Measurements from ENCODE around the gene BATF2. TPM values are rescaled to one million over a fixed set of nuclear protein-coding genes. Genes with fewer than 3 reads are reported as not detected.

BATF2 gene
- total and polyA plus RNA-seq, 4 donors: 0.51 to 3.2 (median 1.4) TPM

DNA sequence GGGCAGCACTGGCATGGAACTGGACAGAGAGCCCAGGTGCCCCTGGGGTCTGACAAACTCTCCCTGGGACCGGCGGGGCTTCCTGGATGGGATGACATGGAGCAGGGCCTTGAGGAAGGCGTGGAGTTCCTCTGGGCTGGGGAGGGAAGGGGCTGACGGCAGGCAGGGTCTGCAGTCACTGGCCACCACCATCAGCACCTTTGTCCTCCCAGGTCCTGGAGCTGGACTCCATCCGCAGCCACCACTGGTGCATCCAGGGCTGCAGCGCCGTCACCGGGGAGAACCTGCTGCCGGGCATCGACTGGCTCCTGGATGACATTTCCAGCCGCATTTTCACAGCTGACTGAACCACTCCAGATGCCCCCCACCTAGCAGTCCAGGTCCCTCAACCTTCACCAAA is 24.7 kb upstream of the BATF2 start:
- H3K27me3 ChIP-seq (ENCODE audit: control insufficient read depth in 4 of 4, insufficient read depth in 4 of 4, low read length in 3 of 4): no peaks in the 10 kb centered on the region
- H3K4me1 ChIP-seq (ENCODE audit: control insufficient read depth in 4 of 4, insufficient read depth in 4 of 4, low read length in 3 of 4): peaks cover 3 to 13% (median 8%) of the 10 kb centered on the region in 4 donors
- H3K27ac ChIP-seq (ENCODE audit: low read depth in 1 of 2, low read length in 2 of 2): no peak overlapping the region
- 95% methylated on average over 11 of the region's 11 CpGs for WGBS
- peaks cover 2 to 7% (median 2%) of the 10 kb centered on the region in 4 donors for H3K36me3 ChIP-seq (ENCODE audit: control insufficient read depth in 4 of 4, insufficient read depth in 3 of 4, low read depth in 1 of 4, low read length in 3 of 4)
- no peaks in the 10 kb centered on the region for H3K9me3 ChIP-seq (ENCODE audit: control insufficient read depth in 4 of 4, low read length in 3 of 4)
- DNase-seq (ENCODE audit: low spot score): no peak
- no peak overlapping the region for H3K4me3 ChIP-seq (ENCODE audit: low read depth in 1 of 3, low read length in 3 of 3)
- no peak overlapping the region for H3K9ac ChIP-seq (ENCODE audit: low read depth in 1 of 2, low read length in 2 of 2)
- TF ChIP-seq YY1 (IDR thresholded peaks at IDR 0.05): no peak
- no peak for TF ChIP-seq HNF4A (conservative IDR thresholded peaks at IDR 0.05)
- TF ChIP-seq, protein P1, sequence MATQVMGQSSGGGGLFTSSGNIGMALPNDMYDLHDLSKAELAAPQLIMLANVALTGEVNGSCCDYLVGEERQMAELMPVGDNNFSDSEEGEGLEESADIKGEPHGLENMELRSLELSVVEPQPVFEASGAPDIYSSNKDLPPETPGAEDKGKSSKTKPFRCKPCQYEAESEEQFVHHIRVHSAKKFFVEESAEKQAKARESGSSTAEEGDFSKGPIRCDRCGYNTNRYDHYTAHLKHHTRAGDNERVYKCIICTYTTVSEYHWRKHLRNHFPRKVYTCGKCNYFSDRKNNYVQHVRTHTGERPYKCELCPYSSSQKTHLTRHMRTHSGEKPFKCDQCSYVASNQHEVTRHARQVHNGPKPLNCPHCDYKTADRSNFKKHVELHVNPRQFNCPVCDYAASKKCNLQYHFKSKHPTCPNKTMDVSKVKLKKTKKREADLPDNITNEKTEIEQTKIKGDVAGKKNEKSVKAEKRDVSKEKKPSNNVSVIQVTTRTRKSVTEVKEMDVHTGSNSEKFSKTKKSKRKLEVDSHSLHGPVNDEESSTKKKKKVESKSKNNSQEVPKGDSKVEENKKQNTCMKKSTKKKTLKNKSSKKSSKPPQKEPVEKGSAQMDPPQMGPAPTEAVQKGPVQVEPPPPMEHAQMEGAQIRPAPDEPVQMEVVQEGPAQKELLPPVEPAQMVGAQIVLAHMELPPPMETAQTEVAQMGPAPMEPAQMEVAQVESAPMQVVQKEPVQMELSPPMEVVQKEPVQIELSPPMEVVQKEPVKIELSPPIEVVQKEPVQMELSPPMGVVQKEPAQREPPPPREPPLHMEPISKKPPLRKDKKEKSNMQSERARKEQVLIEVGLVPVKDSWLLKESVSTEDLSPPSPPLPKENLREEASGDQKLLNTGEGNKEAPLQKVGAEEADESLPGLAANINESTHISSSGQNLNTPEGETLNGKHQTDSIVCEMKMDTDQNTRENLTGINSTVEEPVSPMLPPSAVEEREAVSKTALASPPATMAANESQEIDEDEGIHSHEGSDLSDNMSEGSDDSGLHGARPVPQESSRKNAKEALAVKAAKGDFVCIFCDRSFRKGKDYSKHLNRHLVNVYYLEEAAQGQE (IDR thresholded peaks at IDR 0.05): no peak
- TF ChIP-seq, protein P2, sequence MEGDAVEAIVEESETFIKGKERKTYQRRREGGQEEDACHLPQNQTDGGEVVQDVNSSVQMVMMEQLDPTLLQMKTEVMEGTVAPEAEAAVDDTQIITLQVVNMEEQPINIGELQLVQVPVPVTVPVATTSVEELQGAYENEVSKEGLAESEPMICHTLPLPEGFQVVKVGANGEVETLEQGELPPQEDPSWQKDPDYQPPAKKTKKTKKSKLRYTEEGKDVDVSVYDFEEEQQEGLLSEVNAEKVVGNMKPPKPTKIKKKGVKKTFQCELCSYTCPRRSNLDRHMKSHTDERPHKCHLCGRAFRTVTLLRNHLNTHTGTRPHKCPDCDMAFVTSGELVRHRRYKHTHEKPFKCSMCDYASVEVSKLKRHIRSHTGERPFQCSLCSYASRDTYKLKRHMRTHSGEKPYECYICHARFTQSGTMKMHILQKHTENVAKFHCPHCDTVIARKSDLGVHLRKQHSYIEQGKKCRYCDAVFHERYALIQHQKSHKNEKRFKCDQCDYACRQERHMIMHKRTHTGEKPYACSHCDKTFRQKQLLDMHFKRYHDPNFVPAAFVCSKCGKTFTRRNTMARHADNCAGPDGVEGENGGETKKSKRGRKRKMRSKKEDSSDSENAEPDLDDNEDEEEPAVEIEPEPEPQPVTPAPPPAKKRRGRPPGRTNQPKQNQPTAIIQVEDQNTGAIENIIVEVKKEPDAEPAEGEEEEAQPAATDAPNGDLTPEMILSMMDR (IDR thresholded peaks at IDR 0.05; ENCODE audit: low read depth, low read length, missing input control): no peak
- no peak for TF ChIP-seq TAF1 (conservative IDR thresholded peaks at IDR 0.05)
- TF ChIP-seq, protein P3, sequence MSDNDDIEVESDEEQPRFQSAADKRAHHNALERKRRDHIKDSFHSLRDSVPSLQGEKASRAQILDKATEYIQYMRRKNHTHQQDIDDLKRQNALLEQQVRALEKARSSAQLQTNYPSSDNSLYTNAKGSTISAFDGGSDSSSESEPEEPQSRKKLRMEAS (IDR thresholded peaks at IDR 0.05): no peak
- no peak for TF ChIP-seq RXRA (IDR thresholded peaks at IDR 0.05)

DNA sequence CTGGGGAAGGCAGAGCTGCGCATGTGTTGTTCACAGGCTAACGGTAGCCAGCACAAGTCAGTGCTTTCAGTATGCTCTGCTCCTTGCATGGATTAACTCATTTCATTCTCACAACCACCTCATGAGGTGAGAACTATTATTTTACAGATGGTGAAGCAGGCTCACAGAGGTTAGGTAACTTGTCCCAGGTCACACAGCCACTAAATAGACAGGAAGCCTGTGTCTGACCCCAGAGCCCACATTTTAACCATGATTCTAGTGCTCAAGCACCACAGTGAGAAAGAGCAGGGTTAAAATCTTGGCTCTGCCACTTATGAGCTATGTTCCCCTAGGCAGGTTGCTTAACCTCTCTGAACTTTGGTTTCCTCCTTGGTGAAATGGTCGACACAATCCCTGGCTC is 24.2 kb upstream of the BATF2 start:
- Histone ChIP-seq H3K4me3 (ENCODE audit: low read depth in 1 of 3, low read length in 3 of 3) (no peak overlapping the region), H3K36me3 (ENCODE audit: control insufficient read depth in 4 of 4, insufficient read depth in 3 of 4, low read depth in 1 of 4, low read length in 3 of 4) (peaks cover 2 to 7% (median 2%) of the 10 kb centered on the region in 4 donors), H3K9me3 (ENCODE audit: control insufficient read depth in 4 of 4, low read length in 3 of 4) (no peaks in the 10 kb centered on the region), H3K9ac (ENCODE audit: low read depth in 1 of 2, low read length in 2 of 2) (no peak overlapping the region), H3K27ac (ENCODE audit: low read depth in 1 of 2, low read length in 2 of 2) (no peak overlapping the region), H3K4me1 (ENCODE audit: control insufficient read depth in 4 of 4, insufficient read depth in 4 of 4, low read length in 3 of 4) (peaks cover 3 to 13% (median 8%) of the 10 kb centered on the region in 4 donors), H3K27me3 (ENCODE audit: control insufficient read depth in 4 of 4, insufficient read depth in 4 of 4, low read length in 3 of 4) (no peaks in the 10 kb centered on the region)
- no peak for DNase-seq (ENCODE audit: low spot score)
- 72% methylated on average over 3 of the region's 3 CpGs for WGBS
- TF ChIP-seq TAF1 (conservative IDR thresholded peaks at IDR 0.05) (no peak), RXRA (IDR thresholded peaks at IDR 0.05) (no peak), SP1 (IDR thresholded peaks at IDR 0.05) (no peak), HNF4G (IDR thresholded peaks at IDR 0.05) (no peak), EGR1 (IDR thresholded peaks at IDR 0.05; ENCODE audit: low read depth in 2 of 2) (no peak), JUND (IDR thresholded peaks at IDR 0.05) (no peak), NR2F2 (IDR thresholded peaks at IDR 0.05) (no peak)
- TF ChIP-seq, protein P3 (IDR thresholded peaks at IDR 0.05): no peak

DNA sequence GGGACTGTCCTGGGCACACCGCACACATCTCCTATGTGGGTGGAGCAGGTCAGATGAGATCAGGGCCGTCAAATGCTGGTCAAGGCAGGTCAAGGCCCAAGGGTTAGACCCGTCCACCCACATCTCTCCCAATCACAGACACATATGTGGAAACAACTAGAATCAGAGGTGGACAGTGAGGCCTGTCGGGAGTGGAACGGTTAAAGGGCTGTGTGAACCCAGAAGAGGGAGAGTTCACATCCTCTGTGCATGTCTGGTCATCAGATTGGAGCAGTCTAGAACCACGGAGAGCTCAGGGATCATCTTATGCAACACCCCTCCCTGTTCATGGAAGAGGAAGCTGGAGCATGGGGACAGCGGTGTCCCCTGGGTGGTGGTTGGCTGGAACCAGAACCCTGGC is 23.1 kb upstream of the BATF2 start:
- DNase-seq (ENCODE audit: low spot score): no peak
- Histone ChIP-seq H3K9me3 (ENCODE audit: control insufficient read depth in 4 of 4, low read length in 3 of 4) (no peaks in the 10 kb centered on the region), H3K9ac (ENCODE audit: low read depth in 1 of 2, low read length in 2 of 2) (no peak overlapping the region), H3K27ac (ENCODE audit: low read depth in 1 of 2, low read length in 2 of 2) (no peak overlapping the region), H3K4me3 (ENCODE audit: low read depth in 1 of 3, low read length in 3 of 3) (no peak overlapping the region), H3K36me3 (ENCODE audit: control insufficient read depth in 4 of 4, insufficient read depth in 3 of 4, low read depth in 1 of 4, low read length in 3 of 4) (peaks cover 2 to 7% (median 2%) of the 10 kb centered on the region in 4 donors), H3K4me1 (ENCODE audit: control insufficient read depth in 4 of 4, insufficient read depth in 4 of 4, low read length in 3 of 4) (peaks cover 3 to 8% (median 6%) of the 10 kb centered on the region in 4 donors), H3K27me3 (ENCODE audit: control insufficient read depth in 4 of 4, insufficient read depth in 4 of 4, low read length in 3 of 4) (no peaks in the 10 kb centered on the region)
- TF ChIP-seq HNF4A (conservative IDR thresholded peaks at IDR 0.05) (no peak), RAD21 (IDR thresholded peaks at IDR 0.05) (no peak), RXRA (IDR thresholded peaks at IDR 0.05) (peak in 1 of 2 donors; percentile 37)
- TF ChIP-seq, protein P4, sequence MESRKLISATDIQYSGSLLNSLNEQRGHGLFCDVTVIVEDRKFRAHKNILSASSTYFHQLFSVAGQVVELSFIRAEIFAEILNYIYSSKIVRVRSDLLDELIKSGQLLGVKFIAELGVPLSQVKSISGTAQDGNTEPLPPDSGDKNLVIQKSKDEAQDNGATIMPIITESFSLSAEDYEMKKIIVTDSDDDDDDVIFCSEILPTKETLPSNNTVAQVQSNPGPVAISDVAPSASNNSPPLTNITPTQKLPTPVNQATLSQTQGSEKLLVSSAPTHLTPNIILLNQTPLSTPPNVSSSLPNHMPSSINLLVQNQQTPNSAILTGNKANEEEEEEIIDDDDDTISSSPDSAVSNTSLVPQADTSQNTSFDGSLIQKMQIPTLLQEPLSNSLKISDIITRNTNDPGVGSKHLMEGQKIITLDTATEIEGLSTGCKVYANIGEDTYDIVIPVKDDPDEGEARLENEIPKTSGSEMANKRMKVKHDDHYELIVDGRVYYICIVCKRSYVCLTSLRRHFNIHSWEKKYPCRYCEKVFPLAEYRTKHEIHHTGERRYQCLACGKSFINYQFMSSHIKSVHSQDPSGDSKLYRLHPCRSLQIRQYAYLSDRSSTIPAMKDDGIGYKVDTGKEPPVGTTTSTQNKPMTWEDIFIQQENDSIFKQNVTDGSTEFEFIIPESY (IDR thresholded peaks at IDR 0.05): no peak
- WGBS: 68% methylated on average over 7 of the region's 7 CpGs

Data from liver (tissue), 9 donors.